Naive thymus-derived CD4-positive, alpha-beta T cell (primary cell): ENCODE results near the gene CABP1. TPM values are rescaled to one million over a fixed set of nuclear protein-coding genes. Genes with fewer than 3 reads are reported as not detected.
A peak's percentile ranks its signal among the peaks of the same experiment; 100 is the strongest.

ENCODE experiments used
- ATAC-seq: fragments of 150-1000 bp; cut with Tn5 transposase; 2 replicates; pipeline ENCODE4 v1.10.0; 2021; ENCODE audit warnings: mild to moderate bottlenecking, moderate library complexity
- CTCF ChIA-PET: fragments of 350-600 bp; sonication (Branson Sonifier 250); formaldehyde crosslinking; loops from one replicate; lab custom pipeline; 2021; ENCODE audit warnings: antibody characterized with exemption; lab: Charles Lee
- POLR2A ChIA-PET: fragments of 350-600 bp; sonication (Branson Sonifier 250); formaldehyde crosslinking; loops from one replicate; lab custom pipeline; 2021; ENCODE audit warnings: antibody characterized with exemption, inconsistent platforms; lab: Charles Lee
- DNase-seq, 9 donors: peaks; one replicate each; pipeline versions ENCODE4 v3.0.0 to v3.0.0-alpha.2; 2020 to 2022; ENCODE audit warnings: mixed read lengths in 1 of 9
- H3K27ac ChIP-seq: one replicate; pipeline ENCODE4 v1.7.0; 2013; ENCODE audit warnings: mild to moderate bottlenecking, low read depth, low read length, moderate library complexity
- H3K27me3 ChIP-seq, 2 donors: one replicate each; pipeline ENCODE4 v1.7.0; 2013; ENCODE audit warnings: low read length in 2 of 2, mild to moderate bottlenecking in 2 of 2, moderate library complexity in 2 of 2; ENCODE audit not compliant: control insufficient read depth in 2 of 2, insufficient read depth in 2 of 2
- H3K36me3 ChIP-seq, 3 experiments: 1 replicate in 2 of 3; 2 replicates in 1 of 3; pipeline ENCODE4 v1.7.0; 2013; ENCODE audit warnings: low read length in 3 of 3, mild to moderate bottlenecking in 3 of 3, moderate library complexity in 1 of 3; ENCODE audit not compliant: insufficient read depth in 3 of 3, control insufficient read depth in 2 of 3
- H3K4me1 ChIP-seq, 2 donors: one replicate each; pipeline ENCODE4 v1.7.0; 2013; ENCODE audit warnings: low read length in 2 of 2, mild to moderate bottlenecking in 2 of 2, moderate library complexity in 1 of 2; ENCODE audit not compliant: control insufficient read depth in 2 of 2, insufficient read depth in 2 of 2
- H3K4me3 ChIP-seq: 2 replicates; pipeline ENCODE4 v1.7.0; 2013; ENCODE audit warnings: mild to moderate bottlenecking, low read length
- H3K9me3 ChIP-seq, 3 experiments: 1 replicate in 2 of 3; 2 replicates in 1 of 3; pipeline ENCODE4 v1.7.0; 2013; ENCODE audit warnings: low read length in 3 of 3; ENCODE audit not compliant: control insufficient read depth in 2 of 3
- H3K27ac Mint-ChIP-seq, 9 donors: one replicate each; pipeline ENCODE4 v1.8.0; 2020 to 2022; ENCODE audit warnings: mixed read lengths in 9 of 9, mild to moderate bottlenecking in 8 of 9, moderate library complexity in 5 of 9, inconsistent platforms in 2 of 9
- H3K27me3 Mint-ChIP-seq, 5 donors: one replicate each; pipeline ENCODE4 v1.8.0; 2021 to 2022; ENCODE audit warnings: mixed read lengths in 5 of 5, mild to moderate bottlenecking in 1 of 5
- H3K36me3 Mint-ChIP-seq, 5 donors: one replicate each; pipeline ENCODE4 v1.8.0; 2020 to 2022; ENCODE audit warnings: mixed read lengths in 5 of 5, mild to moderate bottlenecking in 3 of 5, inconsistent platforms in 1 of 5
- H3K4me1 Mint-ChIP-seq, 7 donors: one replicate each; pipeline ENCODE4 v1.8.0; 2020 to 2022; ENCODE audit warnings: mixed read lengths in 7 of 7, mild to moderate bottlenecking in 3 of 7, inconsistent platforms in 1 of 7
- H3K4me3 Mint-ChIP-seq, 10 donors: one replicate each; pipeline ENCODE4 v1.8.0; 2020 to 2022; ENCODE audit warnings: mild to moderate bottlenecking in 10 of 10, mixed read lengths in 10 of 10, moderate library complexity in 6 of 10, inconsistent platforms in 2 of 10
- H3K9me3 Mint-ChIP-seq, 11 donors: one replicate each; pipeline ENCODE4 v1.8.0; 2020 to 2022; ENCODE audit warnings: mixed read lengths in 11 of 11, mild to moderate bottlenecking in 4 of 11, inconsistent platforms in 1 of 11, moderate library complexity in 1 of 11
- intact Hi-C, 2 donors: fragments of 100-400 bp; cut with micrococcal nuclease; formaldehyde crosslinking; loops; one replicate each; pipeline ENCODE4 v1.15.1; 2023
- polyA plus RNA-seq, 2 donors: library from polyadenylated mRNA; unstranded; fragments of 300-500 nt; fragmentation: Illumina TruSeq; gene quantifications; one replicate each; pipeline ENCODE4 v1.2.3, GENCODE V29; 2021
- total RNA-seq, 6 experiments: library from RNA in 5 of 6; stranded (reverse) in 5 of 6; gene quantifications; 1 replicate in 5 of 6; 2 replicates in 1 of 6; pipeline ENCODE4 v1.2.3 and lab custom pipeline; 2021 to 2026

CABP1 gene
- total and polyA plus RNA-seq, 7 experiments from 2014 or later = 0.24 TPM; not detected in 6

GRCh38 chr12:120630104-120630892, 10.1 kb upstream of the CABP1 start:
- POLR2A ChIA-PET = no interaction called here
- DNase-seq (no peak), ATAC-seq (no peak)
- H3K9me3 ChIP-seq = no peaks in the 10 kb centered on the region
- H3K4me1 ChIP-seq = no peaks in the 10 kb centered on the region
- H3K27ac ChIP-seq = no peak overlapping the region
- no peaks in the 10 kb centered on the region for H3K36me3 ChIP-seq
- Mint-ChIP-seq H3K9me3 (no peaks in the 10 kb centered on the region), H3K36me3 (no peaks in the 10 kb centered on the region), H3K4me1 (no peaks in the 10 kb centered on the region), H3K27me3 (peaks cover 0 to 27% (median 5%) of the 10 kb centered on the region in 5 donors), H3K27ac (no peak overlapping the region), H3K4me3 (no peak overlapping the region)
- CTCF ChIA-PET = no interaction called here
- intact Hi-C loops = no loop called here
- H3K27me3 ChIP-seq = no peaks in the 10 kb centered on the region
- no peak overlapping the region for H3K4me3 ChIP-seq

GRCh38 chr12:120631097-120631496, 9.3 kb upstream of the CABP1 start:
- no peak overlapping the region for H3K27ac Mint-ChIP-seq
- H3K4me3 Mint-ChIP-seq = no peak overlapping the region
- Histone ChIP-seq H3K9me3 (no peaks in the 10 kb centered on the region), H3K27me3 (no peaks in the 10 kb centered on the region), H3K27ac (no peak overlapping the region), H3K36me3 (no peaks in the 10 kb centered on the region), H3K4me1 (no peaks in the 10 kb centered on the region), H3K4me3 (no peak overlapping the region)
- ATAC-seq = no peak
- POLR2A ChIA-PET = no interaction called here
- peaks cover 0 to 27% (median 5%) of the 10 kb centered on the region in 5 donors for H3K27me3 Mint-ChIP-seq
- H3K36me3 Mint-ChIP-seq = no peaks in the 10 kb centered on the region
- intact Hi-C loops = no loop called here
- no peaks in the 10 kb centered on the region for H3K4me1 Mint-ChIP-seq
- H3K9me3 Mint-ChIP-seq = no peaks in the 10 kb centered on the region
- DNase-seq = no peak
- CTCF ChIA-PET = no interaction called here

- Histone ChIP-seq H3K36me3 (no peaks in the 10 kb centered on the region), H3K27me3 (peaks cover 19 to 26% of the 10 kb centered on the region in 2 donors), H3K27ac (no peak overlapping the region), H3K4me1 (peaks cover 4 to 8% of the 10 kb centered on the region in 2 donors), H3K4me3 (peak overlapping the region; percentile 44), H3K9me3 (no peaks in the 10 kb centered on the region)
- intact Hi-C loops = loop anchor here (1.0 to 10.0 kb wide), 4 partner anchors 45 to 261 kb away; partner anchors contain the start of genes COX6A1 (in 1 of the 2) and SPPL3 (in 1 of the 2)
- H3K27ac Mint-ChIP-seq = no peak overlapping the region
- H3K9me3 Mint-ChIP-seq = no peaks in the 10 kb centered on the region
- POLR2A ChIA-PET = interaction anchor here (0.6 kb wide), 1 partner anchor 268 kb away, joined by 3 read pairs; no protein-coding TSS in a partner anchor
- H3K4me1 Mint-ChIP-seq = peaks cover 0 to 10% (median 6%) of the 10 kb centered on the region in 7 donors
- DNase-seq (peak; percentile 28 to 66 (median 54)), ATAC-seq (peak; percentile 81)
- H3K4me3 Mint-ChIP-seq = peak overlapping the region; percentile 64 to 84 (median 73)
- CTCF ChIA-PET = interaction anchor here (0.6 kb wide), 2 partner anchors 8 to 216 kb away, joined by 3 read pairs; no protein-coding TSS in a partner anchor
- peaks cover 41 to 72% (median 45%) of the 10 kb centered on the region in 5 donors for H3K27me3 Mint-ChIP-seq
- H3K36me3 Mint-ChIP-seq = peaks cover 0 to 4% (median 0%) of the 10 kb centered on the region in 5 donors
These were observed 721 bp downstream of the CABP1 start for GRCh38 chr12:120640861-120641833.

GRCh38 chr12:120642121-120642520, 1.7 kb downstream of the CABP1 start:
- Histone ChIP-seq H3K27me3 (peaks cover 19 to 26% of the 10 kb centered on the region in 2 donors), H3K4me1 (peaks cover 4 to 8% of the 10 kb centered on the region in 2 donors), H3K4me3 (no peak overlapping the region), H3K27ac (no peak overlapping the region), H3K36me3 (no peaks in the 10 kb centered on the region), H3K9me3 (no peaks in the 10 kb centered on the region)
- Mint-ChIP-seq H3K4me1 (peaks cover 4 to 14% (median 10%) of the 10 kb centered on the region in 7 donors), H3K4me3 (peak overlapping the region in 6 of 10 donors; percentile 8 to 84 (median 68)), H3K27ac (no peak overlapping the region), H3K27me3 (peaks cover 47 to 77% (median 53%) of the 10 kb centered on the region in 5 donors), H3K36me3 (peaks cover 0 to 4% (median 0%) of the 10 kb centered on the region in 5 donors), H3K9me3 (no peaks in the 10 kb centered on the region)
- no peak for DNase-seq
- intact Hi-C loops = loop anchor here (5.0 to 10.0 kb wide), 2 partner anchors 213 to 260 kb away; partner anchors contain the start of gene SPPL3 (in 1 of the 2)
- ChIA-PET POLR2A (no interaction called here), CTCF (interaction anchor here (0.6 kb wide), 1 partner anchor 217 kb away, joined by 3 read pairs; no protein-coding TSS in a partner anchor)
- ATAC-seq = no peak

GRCh38 chr12:120642826-120643225, 2.4 kb downstream of the CABP1 start:
- Histone ChIP-seq H3K36me3 (no peaks in the 10 kb centered on the region), H3K9me3 (no peaks in the 10 kb centered on the region), H3K27me3 (peaks cover 19 to 26% of the 10 kb centered on the region in 2 donors), H3K27ac (no peak overlapping the region), H3K4me1 (peaks cover 4 to 8% of the 10 kb centered on the region in 2 donors), H3K4me3 (no peak overlapping the region)
- ATAC-seq (no peak), DNase-seq (no peak)
- Mint-ChIP-seq H3K36me3 (peaks cover 0 to 4% (median 0%) of the 10 kb centered on the region in 5 donors), H3K27me3 (peaks cover 48 to 73% (median 54%) of the 10 kb centered on the region in 5 donors), H3K27ac (no peak overlapping the region), H3K9me3 (no peaks in the 10 kb centered on the region), H3K4me1 (peaks cover 4 to 15% (median 11%) of the 10 kb centered on the region in 7 donors), H3K4me3 (peak overlapping the region in 7 of 10 donors; percentile 8 to 44 (median 32))
- ChIA-PET CTCF (no interaction called here), POLR2A (no interaction called here)
- intact Hi-C loops = loop anchor here (5.0 to 10.0 kb wide), 2 partner anchors 212 to 259 kb away; partner anchors contain the start of gene SPPL3 (in 1 of the 2)

- Histone ChIP-seq H3K36me3 (no peaks in the 10 kb centered on the region), H3K27me3 (peaks cover 19 to 26% of the 10 kb centered on the region in 2 donors), H3K4me3 (no peak overlapping the region), H3K9me3 (no peaks in the 10 kb centered on the region), H3K4me1 (peaks cover 4 to 8% of the 10 kb centered on the region in 2 donors), H3K27ac (no peak overlapping the region)
- peaks cover 0 to 4% (median 0%) of the 10 kb centered on the region in 5 donors for H3K36me3 Mint-ChIP-seq
- no peak for DNase-seq
- no peak overlapping the region for H3K27ac Mint-ChIP-seq
- H3K9me3 Mint-ChIP-seq = no peaks in the 10 kb centered on the region
- H3K4me1 Mint-ChIP-seq = peaks cover 4 to 15% (median 11%) of the 10 kb centered on the region in 7 donors
- H3K27me3 Mint-ChIP-seq = peaks cover 48 to 74% (median 60%) of the 10 kb centered on the region in 5 donors
- no peak for ATAC-seq
- CTCF ChIA-PET = interaction anchor here (1.5 kb wide), 1 partner anchor 13 kb away, joined by 5 read pairs; no protein-coding TSS in a partner anchor
- POLR2A ChIA-PET = no interaction called here
- intact Hi-C loops = loop anchor here (5.0 to 10.0 kb wide), 2 partner anchors 211 to 259 kb away; partner anchors contain the start of gene SPPL3 (in 1 of the 2)
- H3K4me3 Mint-ChIP-seq = no peak overlapping the region
These were observed 3.1 kb downstream of the CABP1 start for GRCh38 chr12:120643574-120643973.
